ENCODE results near the gene UBE2B. TPM values are rescaled to one million over a fixed set of nuclear protein-coding genes. Genes with fewer than 3 reads are reported as not detected.

The UBE2B gene
- polyA plus RNA-seq, 3 donors = 30.6 to 68.6 (median 43.4) TPM

DNA sequence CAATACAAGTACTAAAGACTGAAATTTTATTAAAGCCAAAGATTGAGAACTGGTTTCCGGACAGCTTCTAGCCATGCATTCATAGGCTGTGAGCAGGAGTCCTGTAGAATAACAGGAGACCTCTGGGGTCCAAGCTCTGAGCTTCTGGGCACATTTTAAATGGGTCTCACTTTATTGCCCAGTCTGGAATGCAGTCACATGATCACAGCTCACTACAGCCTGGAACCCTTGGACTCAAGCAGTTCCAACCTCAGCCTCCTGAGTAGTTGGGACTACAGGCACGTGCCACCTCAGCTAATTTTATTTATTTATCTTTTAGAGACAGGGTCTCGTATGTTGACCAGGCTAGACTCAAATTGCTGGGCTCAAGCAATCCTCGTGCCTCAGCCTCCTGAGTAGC lies 24.9 kb downstream of the UBE2B start:
- H3K9me3 Mint-ChIP-seq = no peaks in the 10 kb centered on the region
- Histone ChIP-seq H3K79me2 (ENCODE audit: insufficient read depth, low read length) (no peaks in the 10 kb centered on the region), H3K36me3 (replicated peaks in 1 of 2; ENCODE audit: control insufficient read depth in 1 of 2, insufficient read depth in 2 of 2, low read length in 2 of 2) (peaks cover 59 to 83% of the 10 kb centered on the region in 2 donors), H3K9ac (ENCODE audit: insufficient read depth, low read length, poor library complexity, severe bottlenecking) (no peak overlapping the region), H3K4me2 (replicated peaks; ENCODE audit: extremely low read depth, low read length, poor library complexity, severe bottlenecking) (no peak overlapping the region), H3K4me1 (ENCODE audit: control insufficient read depth in 1 of 2, insufficient read depth in 2 of 2, low read length in 2 of 2) (no peaks in the 10 kb centered on the region), H3K27me3 (ENCODE audit: control insufficient read depth in 2 of 2, insufficient read depth in 2 of 2, low read length in 2 of 2) (no peaks in the 10 kb centered on the region), H3K27ac (ENCODE audit: low read depth in 1 of 2, low read length in 2 of 2) (no peak overlapping the region), H3K4me3 (replicated peaks in 1 of 3; ENCODE audit: low read depth in 2 of 3, low read length in 3 of 3) (no peak overlapping the region), H2AFZ (ENCODE audit: insufficient read depth, low read depth, low read length, poor library complexity, severe bottlenecking) (no peak overlapping the region), H3K9me3 (replicated peaks in 1 of 2; ENCODE audit: control insufficient read depth in 1 of 2, insufficient read depth in 1 of 2, low read length in 2 of 2) (no peaks in the 10 kb centered on the region), H4K20me1 (ENCODE audit: insufficient read depth, low read length) (peaks cover 48% of the 10 kb centered on the region)
- peaks cover 59 to 77% of the 10 kb centered on the region in 2 donors for H3K36me3 Mint-ChIP-seq
- no peaks in the 10 kb centered on the region for H3K4me1 Mint-ChIP-seq
- DNase-seq = no peak
- no peak for TF ChIP-seq CTCF (IDR thresholded peaks at IDR 0.05)
- intact Hi-C loops (cut with micrococcal nuclease) = no loop called here
- 100% methylated on average over 2 of the region's 4 CpGs for WGBS (ENCODE audit: insufficient coverage)
- no peak overlapping the region for H3K4me3 Mint-ChIP-seq
- no peak overlapping the region for H3K27ac Mint-ChIP-seq
- peaks cover 0 to 1% (median 0%) of the 10 kb centered on the region in 3 donors for H3K27me3 Mint-ChIP-seq (ENCODE audit: low read depth in 3 of 3)

- Mint-ChIP-seq H3K4me1 (no peaks in the 10 kb centered on the region), H3K27ac (peak overlapping the region in 3 of 7 donors; percentile 12 to 57 (median 24)), H3K4me3 (no peak overlapping the region), H3K9me3 (no peaks in the 10 kb centered on the region), H3K27me3 (ENCODE audit: low read depth in 3 of 3) (peaks cover 0 to 1% (median 0%) of the 10 kb centered on the region in 3 donors), H3K36me3 (peaks cover 55 to 77% of the 10 kb centered on the region in 2 donors)
- Histone ChIP-seq H3K27ac (ENCODE audit: low read depth in 1 of 2, low read length in 2 of 2) (no peak overlapping the region), H3K27me3 (ENCODE audit: control insufficient read depth in 2 of 2, insufficient read depth in 2 of 2, low read length in 2 of 2) (no peaks in the 10 kb centered on the region), H2AFZ (ENCODE audit: insufficient read depth, low read depth, low read length, poor library complexity, severe bottlenecking) (no peak overlapping the region), H3K79me2 (ENCODE audit: insufficient read depth, low read length) (no peaks in the 10 kb centered on the region), H4K20me1 (ENCODE audit: insufficient read depth, low read length) (peaks cover 39% of the 10 kb centered on the region), H3K9ac (ENCODE audit: insufficient read depth, low read length, poor library complexity, severe bottlenecking) (no peak overlapping the region), H3K4me2 (replicated peaks; ENCODE audit: extremely low read depth, low read length, poor library complexity, severe bottlenecking) (no peak overlapping the region), H3K4me3 (replicated peaks in 1 of 3; ENCODE audit: low read depth in 2 of 3, low read length in 3 of 3) (no peak overlapping the region), H3K4me1 (ENCODE audit: control insufficient read depth in 1 of 2, insufficient read depth in 2 of 2, low read length in 2 of 2) (no peaks in the 10 kb centered on the region), H3K9me3 (replicated peaks in 1 of 2; ENCODE audit: control insufficient read depth in 1 of 2, insufficient read depth in 1 of 2, low read length in 2 of 2) (no peaks in the 10 kb centered on the region), H3K36me3 (replicated peaks in 1 of 2; ENCODE audit: control insufficient read depth in 1 of 2, insufficient read depth in 2 of 2, low read length in 2 of 2) (peaks cover 50 to 80% of the 10 kb centered on the region in 2 donors)
- TF ChIP-seq CTCF (IDR thresholded peaks at IDR 0.05) = no peak
- intact Hi-C loops (cut with micrococcal nuclease) = no loop called here
- WGBS (ENCODE audit: insufficient coverage) = 100% methylated on average over 1 of the region's 2 CpGs
- no peak for DNase-seq
These were observed 25.8 kb downstream of the UBE2B start for GRCh38 chr5:134397196-134397595.
